Endothelial cell (in vitro differentiated cells): Measurements from ENCODE around the gene NYNRIN. TPM values are rescaled to one million over a fixed set of nuclear protein-coding genes. Genes with fewer than 3 reads are reported as not detected.
A peak's percentile ranks its signal among the peaks of the same experiment; 100 is the strongest.

Experiments used
- DNase-seq: peaks from one replicate; pipeline ENCODE4 v3.0.0; 2021; ENCODE audit warnings: low spot score
- H3K27ac Mint-ChIP-seq: one replicate; pipeline ENCODE4 v1.8.0; 2021; ENCODE audit warnings: mixed read lengths, inconsistent platforms; ENCODE audit not compliant: unreplicated experiment
- H3K27me3 Mint-ChIP-seq: one replicate; pipeline ENCODE4 v1.8.0; 2021; ENCODE audit warnings: mild to moderate bottlenecking, moderate library complexity, mixed read lengths, inconsistent platforms; ENCODE audit not compliant: unreplicated experiment
- H3K36me3 Mint-ChIP-seq: one replicate; pipeline ENCODE4 v1.8.0; 2021; ENCODE audit warnings: mild to moderate bottlenecking, low read depth, mixed read lengths, inconsistent platforms; ENCODE audit not compliant: unreplicated experiment
- H3K4me1 Mint-ChIP-seq: one replicate; pipeline ENCODE4 v1.8.0; 2021; ENCODE audit warnings: mild to moderate bottlenecking, mixed read lengths, inconsistent platforms; ENCODE audit not compliant: unreplicated experiment
- H3K4me3 Mint-ChIP-seq: one replicate; pipeline ENCODE4 v1.8.0; 2021; ENCODE audit warnings: mild to moderate bottlenecking, mixed read lengths, inconsistent platforms; ENCODE audit not compliant: unreplicated experiment
- H3K9me3 Mint-ChIP-seq: one replicate; pipeline ENCODE4 v1.8.0; 2021; ENCODE audit warnings: mixed read lengths, inconsistent platforms; ENCODE audit not compliant: unreplicated experiment
- total RNA-seq: library from RNA; stranded (reverse); fragmentation: NEBNext Ultra II Directional; extraction: Animal tissue kit (Norgen Biotek cat#: 25700); gene quantifications from one replicate; pipeline ENCODE4 v1.2.1, GENCODE V29; 2021; ENCODE audit not compliant: unreplicated experiment
- TF ChIP-seq, protein P1 (sequence below): fragments of 200-600 bp; sonication (generic); IDR thresholded peaks from one replicate; pipeline ENCODE4 v1.5.0; 2021; ENCODE audit warnings: antibody characterized with exemption; ENCODE audit not compliant: unreplicated experiment

The NYNRIN gene
- total RNA-seq, 1 donor from 2014 or later, result 49.0 TPM

DNA sequence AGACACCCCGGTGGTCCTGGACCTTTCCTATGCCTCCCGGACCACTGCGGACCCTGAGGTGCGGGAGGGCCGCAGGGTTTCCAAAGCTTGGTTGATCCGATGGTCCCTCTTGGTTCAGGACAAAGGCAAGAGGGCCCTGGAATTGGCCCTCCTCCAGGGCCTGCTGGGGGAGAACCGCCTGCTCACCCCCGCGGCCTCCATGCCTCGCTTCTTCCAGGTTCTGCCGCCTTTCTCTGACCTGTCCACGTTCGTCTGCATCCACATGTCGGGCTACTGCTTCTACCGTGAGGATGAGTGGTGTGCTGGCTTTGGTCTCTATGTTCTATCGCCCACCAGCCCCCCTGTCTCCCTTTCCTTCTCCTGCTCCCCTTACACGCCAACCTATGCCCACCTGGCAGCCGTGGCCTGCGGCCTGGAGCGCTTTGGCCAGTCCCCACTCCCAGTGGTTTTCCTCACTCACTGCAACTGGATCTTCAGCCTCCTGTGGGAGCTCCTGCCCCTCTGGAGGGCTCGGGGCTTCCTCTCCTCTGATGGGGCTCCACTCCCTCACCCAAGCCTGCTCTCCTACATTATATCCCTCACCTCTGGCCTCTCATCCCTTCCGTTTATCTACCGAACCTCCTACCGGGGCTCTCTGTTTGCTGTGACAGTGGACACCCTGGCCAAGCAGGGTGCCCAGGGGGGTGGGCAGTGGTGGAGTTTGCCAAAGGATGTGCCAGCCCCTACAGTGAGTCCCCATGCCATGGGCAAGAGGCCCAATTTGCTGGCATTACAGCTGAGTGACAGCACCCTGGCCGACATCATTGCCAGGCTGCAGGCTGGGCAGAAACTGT is 16.8 kb downstream of the NYNRIN start:
- TF ChIP-seq, protein P1, sequence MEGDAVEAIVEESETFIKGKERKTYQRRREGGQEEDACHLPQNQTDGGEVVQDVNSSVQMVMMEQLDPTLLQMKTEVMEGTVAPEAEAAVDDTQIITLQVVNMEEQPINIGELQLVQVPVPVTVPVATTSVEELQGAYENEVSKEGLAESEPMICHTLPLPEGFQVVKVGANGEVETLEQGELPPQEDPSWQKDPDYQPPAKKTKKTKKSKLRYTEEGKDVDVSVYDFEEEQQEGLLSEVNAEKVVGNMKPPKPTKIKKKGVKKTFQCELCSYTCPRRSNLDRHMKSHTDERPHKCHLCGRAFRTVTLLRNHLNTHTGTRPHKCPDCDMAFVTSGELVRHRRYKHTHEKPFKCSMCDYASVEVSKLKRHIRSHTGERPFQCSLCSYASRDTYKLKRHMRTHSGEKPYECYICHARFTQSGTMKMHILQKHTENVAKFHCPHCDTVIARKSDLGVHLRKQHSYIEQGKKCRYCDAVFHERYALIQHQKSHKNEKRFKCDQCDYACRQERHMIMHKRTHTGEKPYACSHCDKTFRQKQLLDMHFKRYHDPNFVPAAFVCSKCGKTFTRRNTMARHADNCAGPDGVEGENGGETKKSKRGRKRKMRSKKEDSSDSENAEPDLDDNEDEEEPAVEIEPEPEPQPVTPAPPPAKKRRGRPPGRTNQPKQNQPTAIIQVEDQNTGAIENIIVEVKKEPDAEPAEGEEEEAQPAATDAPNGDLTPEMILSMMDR, result no peak
- no peak overlapping the region for H3K27ac Mint-ChIP-seq
- DNase-seq, result no peak
- H3K36me3 Mint-ChIP-seq, result peaks cover 44% of the 10 kb centered on the region
- peaks cover 17% of the 10 kb centered on the region for H3K27me3 Mint-ChIP-seq
- H3K4me1 Mint-ChIP-seq, result peaks cover 3% of the 10 kb centered on the region
- H3K9me3 Mint-ChIP-seq, result no peaks in the 10 kb centered on the region
- peak overlapping the region; percentile 75 for H3K4me3 Mint-ChIP-seq

DNA sequence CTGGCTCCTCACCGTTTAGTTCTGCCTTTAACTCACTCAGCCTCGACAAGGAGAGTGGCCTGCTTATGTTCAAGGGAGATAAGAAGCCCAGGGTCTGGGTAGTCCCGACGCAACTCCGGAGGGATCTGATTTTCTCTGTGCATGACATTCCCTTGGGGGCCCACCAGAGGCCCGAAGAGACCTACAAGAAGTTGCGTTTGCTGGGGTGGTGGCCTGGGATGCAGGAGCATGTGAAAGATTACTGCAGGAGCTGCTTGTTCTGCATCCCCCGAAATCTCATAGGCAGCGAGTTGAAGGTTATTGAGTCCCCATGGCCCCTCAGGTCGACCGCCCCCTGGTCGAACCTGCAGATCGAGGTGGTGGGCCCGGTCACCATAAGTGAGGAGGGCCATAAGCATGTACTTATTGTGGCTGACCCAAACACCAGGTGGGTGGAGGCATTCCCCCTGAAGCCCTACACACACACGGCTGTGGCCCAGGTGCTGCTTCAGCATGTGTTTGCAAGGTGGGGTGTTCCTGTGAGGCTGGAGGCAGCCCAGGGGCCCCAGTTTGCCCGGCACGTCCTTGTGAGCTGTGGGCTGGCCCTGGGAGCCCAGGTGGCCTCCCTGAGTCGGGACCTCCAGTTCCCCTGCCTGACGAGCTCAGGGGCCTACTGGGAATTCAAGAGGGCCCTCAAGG is 17.6 kb downstream of the NYNRIN start:
- no peak overlapping the region for H3K4me3 Mint-ChIP-seq

DNA sequence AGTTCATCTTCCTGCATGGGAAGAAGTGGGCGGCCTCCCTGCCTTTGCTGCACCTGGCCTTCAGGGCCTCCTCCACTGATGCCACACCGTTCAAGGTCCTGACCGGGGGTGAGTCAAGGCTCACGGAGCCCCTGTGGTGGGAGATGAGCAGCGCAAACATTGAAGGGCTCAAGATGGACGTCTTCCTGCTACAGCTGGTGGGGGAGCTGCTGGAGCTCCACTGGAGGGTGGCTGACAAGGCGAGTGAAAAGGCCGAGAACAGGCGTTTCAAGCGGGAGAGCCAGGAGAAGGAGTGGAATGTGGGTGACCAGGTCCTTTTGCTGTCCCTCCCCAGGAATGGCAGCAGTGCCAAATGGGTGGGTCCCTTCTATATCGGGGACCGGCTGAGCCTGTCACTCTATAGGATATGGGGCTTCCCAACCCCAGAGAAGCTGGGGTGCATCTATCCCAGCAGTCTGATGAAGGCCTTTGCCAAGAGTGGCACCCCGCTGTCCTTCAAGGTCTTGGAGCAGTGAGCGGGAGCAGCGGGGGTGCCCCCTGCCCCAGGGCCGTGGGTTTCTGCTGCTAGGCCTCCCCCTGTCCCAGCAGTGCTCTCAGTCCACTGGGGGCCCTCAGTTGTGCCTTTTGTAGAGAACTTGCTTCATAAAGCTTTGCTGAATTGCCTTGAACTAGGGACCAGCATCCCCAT is 18.3 kb downstream of the NYNRIN start:
- H3K4me3 Mint-ChIP-seq, result no peak overlapping the region

More for the DNA sequence above, 17.6 kb downstream of the NYNRIN start:
- peaks cover 42% of the 10 kb centered on the region for H3K36me3 Mint-ChIP-seq
- TF ChIP-seq, protein P1, result no peak
- H3K4me1 Mint-ChIP-seq, result peaks cover 3% of the 10 kb centered on the region
- H3K27me3 Mint-ChIP-seq, result peaks cover 15% of the 10 kb centered on the region
- H3K9me3 Mint-ChIP-seq, result no peaks in the 10 kb centered on the region
- no peak overlapping the region for H3K27ac Mint-ChIP-seq
- DNase-seq, result no peak

DNA sequence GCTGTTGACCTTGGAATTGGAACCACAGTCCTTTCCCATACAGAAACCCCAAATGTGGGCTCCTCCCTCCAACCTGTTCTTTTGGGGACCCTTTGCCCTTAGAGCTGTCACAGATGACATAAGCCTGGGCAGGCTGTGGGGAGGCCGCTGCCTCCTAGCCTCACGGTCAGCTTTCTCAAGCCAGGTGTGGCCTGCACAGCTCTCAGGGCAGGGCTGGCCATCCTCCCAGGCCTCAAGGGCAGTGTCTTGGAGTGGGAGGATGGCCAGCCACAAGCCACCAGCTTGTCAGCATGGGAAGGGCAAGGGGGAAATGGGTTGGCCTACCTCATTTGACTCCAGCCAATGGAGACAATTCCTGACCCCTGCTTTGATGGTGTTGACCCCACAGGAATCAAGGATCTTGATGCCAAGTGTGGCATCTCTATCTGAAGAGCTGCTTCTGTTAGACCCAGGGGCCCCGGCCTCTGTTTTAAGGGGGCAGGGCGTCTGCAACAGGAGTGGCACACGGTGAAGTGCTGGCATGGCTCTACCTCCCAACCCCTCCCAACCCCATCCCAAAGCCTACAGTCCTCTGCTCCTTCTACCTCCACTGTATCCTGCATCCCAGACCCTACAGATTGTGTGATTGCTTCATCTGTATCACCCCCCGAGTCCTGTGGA is 19.2 kb downstream of the NYNRIN start:
- peaks cover 28% of the 10 kb centered on the region for H3K36me3 Mint-ChIP-seq
- no peak overlapping the region for H3K4me3 Mint-ChIP-seq
- H3K27ac Mint-ChIP-seq, result no peak overlapping the region
- H3K4me1 Mint-ChIP-seq, result peaks cover 3% of the 10 kb centered on the region
- H3K27me3 Mint-ChIP-seq, result peaks cover 14% of the 10 kb centered on the region
- no peaks in the 10 kb centered on the region for H3K9me3 Mint-ChIP-seq
- no peak for DNase-seq
- TF ChIP-seq, protein P1, result no peak

More for the DNA sequence above, 18.3 kb downstream of the NYNRIN start:
- Mint-ChIP-seq H3K27me3 (peaks cover 14% of the 10 kb centered on the region), H3K9me3 (no peaks in the 10 kb centered on the region), H3K27ac (no peak overlapping the region), H3K4me1 (peaks cover 3% of the 10 kb centered on the region), H3K36me3 (peaks cover 37% of the 10 kb centered on the region)
- TF ChIP-seq, protein P1, result no peak
- DNase-seq, result no peak
